SU-DHL-6 (cell line): ENCODE measurements around the gene ZNF341.

Source experiments
- H2AFZ ChIP-seq: fragments of 200-600 bp; sonication (generic); 2 replicates; pipeline ENCODE4 v1.6.1; 2014; ENCODE audit warnings: low read depth, mild to moderate bottlenecking, moderate library complexity, mixed read lengths, antibody characterized with exemption, low read length; ENCODE audit not compliant: severe bottlenecking
- H3F3A ChIP-seq: fragments of 200-600 bp; shearing (Covaris generic); 2 replicates; pipeline ENCODE4 v1.6.0; 2016; ENCODE audit warnings: antibody characterized with exemption, mild to moderate bottlenecking; ENCODE audit not compliant: insufficient read depth
- H3K27ac ChIP-seq: fragments of 200-600 bp; sonication (generic); 2 replicates; pipeline ENCODE4 v1.5.1; 2016; ENCODE audit warnings: low read depth, mild to moderate bottlenecking, low read length, moderate library complexity, mixed read lengths
- H3K27me3 ChIP-seq: fragments of 200-600 bp; sonication (generic), shearing (Covaris generic); 2 replicates; pipeline ENCODE4 v1.6.0; 2014; ENCODE audit warnings: mild to moderate bottlenecking, low read length
- H3K36me3 ChIP-seq: fragments of 200-600 bp; sonication (generic); 2 replicates; pipeline ENCODE4 v1.6.1; 2014; ENCODE audit warnings: mild to moderate bottlenecking, low read length, mixed read lengths
- H3K4me2 ChIP-seq: fragments of 300-600, 200-600 bp; shearing (Covaris generic), sonication (generic); 2 replicates; pipeline ENCODE4 v1.6.0; 2014; ENCODE audit warnings: low read length, low read depth, mild to moderate bottlenecking; ENCODE audit not compliant: poor library complexity, severe bottlenecking
- H3K4me3 ChIP-seq: fragments of 200-600 bp; sonication (generic); 2 replicates; pipeline ENCODE4 v1.5.1; 2014; ENCODE audit warnings: antibody characterized with exemption, low read length, mild to moderate bottlenecking, mixed read lengths; ENCODE audit not compliant: insufficient read depth, poor library complexity, severe bottlenecking
- H3K79me2 ChIP-seq: fragments of 200-600 bp; sonication (generic); 2 replicates; pipeline ENCODE4 v1.6.1; 2014; ENCODE audit warnings: mild to moderate bottlenecking, low read length, moderate library complexity; ENCODE audit not compliant: insufficient read depth
- H3K9ac ChIP-seq: fragments of 200-600 bp; sonication (generic); 2 replicates; pipeline ENCODE4 v1.7.0; 2014; ENCODE audit warnings: mild to moderate bottlenecking, low read length
- H3K9me2 ChIP-seq: fragments of 200-600 bp; sonication (generic); replicated peaks from 2 replicates; pipeline ENCODE4 v1.6.1; 2014; ENCODE audit warnings: low read length; ENCODE audit not compliant: insufficient read depth
- H3K9me3 ChIP-seq: fragments of 200-600 bp; sonication (generic); 2 replicates; pipeline ENCODE4 v1.6.1; 2014; ENCODE audit warnings: low read length, mixed read lengths; ENCODE audit not compliant: insufficient read depth
- H4K20me1 ChIP-seq: fragments of 200-600 bp; sonication (generic); 2 replicates; pipeline ENCODE4 v1.6.1; 2014; ENCODE audit warnings: low read depth, mild to moderate bottlenecking, antibody characterized with exemption, low read length, moderate library complexity, mixed read lengths
- EZH2phosphoT487 ChIP-seq: fragments of 200-600 bp; sonication (generic), shearing (Covaris generic); conservative IDR thresholded peaks from 2 replicates; pipeline ENCODE4 v1.6.1; 2018; ENCODE audit warnings: mild to moderate bottlenecking, antibody characterized with exemption, low read length, moderate library complexity, mixed read lengths
- TF ChIP-seq, protein P1 (sequence below): fragments of 200-600 bp; sonication (generic); IDR thresholded peaks from one replicate; pipeline ENCODE4 v1.5.1; 2017; ENCODE audit warnings: antibody characterized with exemption, mild to moderate bottlenecking, low read length, moderate library complexity; ENCODE audit not compliant: insufficient read depth, poor library complexity, severe bottlenecking

ZNF341 gene

DNA sequence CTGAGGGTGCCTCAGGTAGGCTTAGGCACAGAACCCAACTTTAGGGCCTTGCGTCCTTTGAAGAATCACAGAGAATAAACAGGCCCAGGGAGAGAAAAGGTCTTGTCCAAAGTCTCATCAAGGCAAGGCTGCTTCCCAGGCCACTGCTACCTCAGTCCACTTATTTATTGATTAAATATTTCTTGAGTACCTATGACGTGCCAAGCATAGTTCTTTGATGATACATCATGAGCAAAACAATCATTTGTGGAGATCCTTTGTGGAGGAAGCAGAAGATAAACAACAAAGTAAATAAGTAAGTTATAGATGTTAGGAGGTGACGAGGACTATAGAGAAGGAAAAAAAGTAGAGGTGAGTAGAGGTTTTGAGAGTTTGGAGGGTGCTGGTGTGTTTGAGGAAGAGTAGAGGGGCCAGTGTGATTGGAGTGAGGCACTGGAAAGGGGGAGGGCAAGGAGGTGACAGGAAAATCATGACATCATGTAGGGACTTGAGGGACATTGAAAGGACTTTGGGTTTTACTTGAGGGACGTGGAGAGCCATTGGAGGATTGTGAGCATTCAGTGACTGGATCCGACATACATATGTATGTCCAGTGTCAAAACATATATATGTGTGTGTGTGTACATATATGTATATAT is 65.2 kb downstream of the ZNF341 start:
- no peaks in the 10 kb centered on the region for H3K79me2 ChIP-seq
- no peak overlapping the region for H2AFZ ChIP-seq
- H3K9me2 ChIP-seq: no peaks in the 10 kb centered on the region
- no peaks in the 10 kb centered on the region for H3K36me3 ChIP-seq
- H3K9ac ChIP-seq: no peak overlapping the region
- H3K27me3 ChIP-seq: no peaks in the 10 kb centered on the region
- H4K20me1 ChIP-seq: no peaks in the 10 kb centered on the region
- no peaks in the 10 kb centered on the region for H3K9me3 ChIP-seq
- TF ChIP-seq, protein P1, sequence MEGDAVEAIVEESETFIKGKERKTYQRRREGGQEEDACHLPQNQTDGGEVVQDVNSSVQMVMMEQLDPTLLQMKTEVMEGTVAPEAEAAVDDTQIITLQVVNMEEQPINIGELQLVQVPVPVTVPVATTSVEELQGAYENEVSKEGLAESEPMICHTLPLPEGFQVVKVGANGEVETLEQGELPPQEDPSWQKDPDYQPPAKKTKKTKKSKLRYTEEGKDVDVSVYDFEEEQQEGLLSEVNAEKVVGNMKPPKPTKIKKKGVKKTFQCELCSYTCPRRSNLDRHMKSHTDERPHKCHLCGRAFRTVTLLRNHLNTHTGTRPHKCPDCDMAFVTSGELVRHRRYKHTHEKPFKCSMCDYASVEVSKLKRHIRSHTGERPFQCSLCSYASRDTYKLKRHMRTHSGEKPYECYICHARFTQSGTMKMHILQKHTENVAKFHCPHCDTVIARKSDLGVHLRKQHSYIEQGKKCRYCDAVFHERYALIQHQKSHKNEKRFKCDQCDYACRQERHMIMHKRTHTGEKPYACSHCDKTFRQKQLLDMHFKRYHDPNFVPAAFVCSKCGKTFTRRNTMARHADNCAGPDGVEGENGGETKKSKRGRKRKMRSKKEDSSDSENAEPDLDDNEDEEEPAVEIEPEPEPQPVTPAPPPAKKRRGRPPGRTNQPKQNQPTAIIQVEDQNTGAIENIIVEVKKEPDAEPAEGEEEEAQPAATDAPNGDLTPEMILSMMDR: no peak
- TF ChIP-seq EZH2phosphoT487: no peak
- H3K4me2 ChIP-seq: no peak overlapping the region
- no peak overlapping the region for H3K27ac ChIP-seq
- no peak overlapping the region for H3K4me3 ChIP-seq
- H3F3A ChIP-seq: no peaks in the 10 kb centered on the region

DNA sequence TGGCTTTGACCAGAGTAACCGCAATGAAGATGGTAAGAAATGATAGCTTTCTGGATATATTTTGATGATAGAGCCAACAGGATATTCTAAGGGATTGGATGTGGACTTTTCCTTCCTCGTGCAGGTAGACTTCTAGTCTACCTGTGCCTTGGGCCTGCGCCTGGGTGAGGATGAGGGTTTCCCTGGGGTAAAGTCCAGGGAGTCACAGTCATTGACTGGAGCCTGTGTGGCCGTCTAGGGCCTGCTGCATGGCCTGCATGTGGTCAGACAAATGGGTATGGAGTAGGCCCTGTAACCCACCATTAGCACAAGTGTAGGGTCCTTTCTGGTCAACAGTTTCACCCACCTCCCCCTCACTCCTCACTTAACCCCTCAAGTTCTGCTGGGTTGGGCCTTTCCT is 66.6 kb downstream of the ZNF341 start:
- H3K27ac ChIP-seq: no peak overlapping the region
- H3K9me2 ChIP-seq: no peaks in the 10 kb centered on the region
- no peaks in the 10 kb centered on the region for H3F3A ChIP-seq
- H3K79me2 ChIP-seq: no peaks in the 10 kb centered on the region
- no peak overlapping the region for H2AFZ ChIP-seq
- H3K9ac ChIP-seq: no peak overlapping the region
- no peaks in the 10 kb centered on the region for H3K36me3 ChIP-seq
- H3K4me3 ChIP-seq: no peak overlapping the region
- TF ChIP-seq, protein P1: no peak
- TF ChIP-seq EZH2phosphoT487: no peak
- H4K20me1 ChIP-seq: no peaks in the 10 kb centered on the region
- H3K27me3 ChIP-seq: no peaks in the 10 kb centered on the region
- H3K9me3 ChIP-seq: no peaks in the 10 kb centered on the region
- no peak overlapping the region for H3K4me2 ChIP-seq

DNA sequence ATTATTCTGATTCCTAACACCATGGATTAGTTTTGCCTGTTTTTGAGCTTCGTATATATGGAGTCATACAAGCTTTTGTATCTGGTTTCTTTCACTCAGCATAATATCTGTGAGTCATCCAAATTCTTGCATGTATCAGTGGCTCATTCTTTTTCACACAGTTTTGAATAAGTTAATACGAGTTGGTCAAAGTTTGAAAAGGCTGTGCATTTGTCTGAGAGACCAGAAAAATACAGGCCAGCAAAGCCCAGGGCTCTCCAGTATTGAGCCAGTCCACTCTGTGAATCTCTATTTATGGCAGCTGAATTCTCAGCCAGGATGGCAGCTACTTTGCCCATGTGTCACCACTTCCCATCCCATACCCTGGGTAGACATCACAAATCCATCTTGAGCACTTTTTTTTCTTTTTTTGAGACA is 72.1 kb downstream of the ZNF341 start:
- Histone ChIP-seq H3K27ac (no peak overlapping the region), H3K9ac (no peak overlapping the region), H3K4me2 (no peak overlapping the region), H3K9me2 (no peaks in the 10 kb centered on the region), H3K79me2 (no peaks in the 10 kb centered on the region), H4K20me1 (no peaks in the 10 kb centered on the region), H3K9me3 (no peaks in the 10 kb centered on the region), H2AFZ (no peak overlapping the region), H3K4me3 (no peak overlapping the region), H3F3A (no peaks in the 10 kb centered on the region), H3K36me3 (no peaks in the 10 kb centered on the region), H3K27me3 (no peaks in the 10 kb centered on the region)
- TF ChIP-seq EZH2phosphoT487: no peak
- TF ChIP-seq, protein P1: no peak
